Chondrocyte (in vitro differentiated cells): ENCODE data around the gene TMEFF2. TPM values are rescaled to one million over a fixed set of nuclear protein-coding genes. Genes with fewer than 3 reads are reported as not detected.

Experiments used
- DNase-seq: peaks from one replicate; pipeline ENCODE4 v3.0.0; 2021; ENCODE audit warnings: mixed read lengths, low spot score
- H3K27ac Mint-ChIP-seq: one replicate; pipeline ENCODE4 v1.8.0; 2021; ENCODE audit warnings: mild to moderate bottlenecking, moderate library complexity, mixed read lengths; ENCODE audit not compliant: unreplicated experiment
- H3K27me3 Mint-ChIP-seq: 2 replicates; pipeline ENCODE4 v1.8.0; 2021; ENCODE audit warnings: low read depth, mixed read lengths
- H3K36me3 Mint-ChIP-seq: 2 replicates; pipeline ENCODE4 v1.8.0; 2021; ENCODE audit warnings: low read depth, mixed read lengths
- H3K4me1 Mint-ChIP-seq: 2 replicates; pipeline ENCODE4 v1.8.0; 2021; ENCODE audit warnings: low read depth, mild to moderate bottlenecking, mixed read lengths
- H3K4me3 Mint-ChIP-seq: one replicate; pipeline ENCODE4 v1.8.0; 2021; ENCODE audit warnings: mild to moderate bottlenecking, moderate library complexity, mixed read lengths; ENCODE audit not compliant: unreplicated experiment
- H3K9me3 Mint-ChIP-seq: 2 replicates; pipeline ENCODE4 v1.8.0; 2021; ENCODE audit warnings: low read depth, mixed read lengths
- CTCF ChIP-seq: fragments of 200-600 bp; sonication (generic); IDR thresholded peaks from 2 replicates; pipeline ENCODE4 v1.5.0; 2021; ENCODE audit warnings: antibody characterized with exemption, mild to moderate bottlenecking, moderate library complexity
- total RNA-seq: library from RNA; stranded (reverse); gene quantifications from 3 replicates; pipeline ENCODE4 v1.2.1, GENCODE V29; 2021

Gene TMEFF2
- total RNA-seq, 1 donor from 2014 or later, result 1.5 TPM

DNA sequence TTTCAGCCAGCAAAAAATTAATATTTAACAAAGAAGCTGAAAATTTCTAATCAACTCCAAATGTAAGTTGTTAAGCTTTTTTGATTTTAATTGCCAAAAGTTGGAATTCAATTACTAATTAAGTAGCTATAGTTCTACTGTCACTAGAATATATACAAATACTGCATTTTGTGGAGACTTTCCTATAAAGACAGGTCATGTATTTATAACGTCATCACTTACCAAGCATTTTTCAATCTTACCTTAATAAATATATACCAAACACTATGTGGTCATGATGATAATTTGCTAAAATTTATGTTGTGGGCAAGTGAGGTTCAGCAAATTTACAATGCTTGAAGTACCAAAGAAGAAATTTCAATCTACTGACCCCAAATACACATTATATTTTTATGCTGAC lies 24.2 kb upstream of the TMEFF2 start:
- no peak for DNase-seq
- Mint-ChIP-seq H3K27ac (no peak overlapping the region), H3K4me1 (no peaks in the 10 kb centered on the region), H3K27me3 (no peaks in the 10 kb centered on the region), H3K36me3 (no peaks in the 10 kb centered on the region), H3K9me3 (no peaks in the 10 kb centered on the region), H3K4me3 (no peak overlapping the region)
- no peak for TF ChIP-seq CTCF

GRCh38 chr2:192218377-192218776 lies 23.6 kb upstream of the TMEFF2 start:
- no peak for TF ChIP-seq CTCF
- no peaks in the 10 kb centered on the region for H3K36me3 Mint-ChIP-seq
- H3K27ac Mint-ChIP-seq, result no peak overlapping the region
- no peak overlapping the region for H3K4me3 Mint-ChIP-seq
- H3K9me3 Mint-ChIP-seq, result no peaks in the 10 kb centered on the region
- no peaks in the 10 kb centered on the region for H3K27me3 Mint-ChIP-seq
- H3K4me1 Mint-ChIP-seq, result no peaks in the 10 kb centered on the region
- DNase-seq, result no peak

DNA sequence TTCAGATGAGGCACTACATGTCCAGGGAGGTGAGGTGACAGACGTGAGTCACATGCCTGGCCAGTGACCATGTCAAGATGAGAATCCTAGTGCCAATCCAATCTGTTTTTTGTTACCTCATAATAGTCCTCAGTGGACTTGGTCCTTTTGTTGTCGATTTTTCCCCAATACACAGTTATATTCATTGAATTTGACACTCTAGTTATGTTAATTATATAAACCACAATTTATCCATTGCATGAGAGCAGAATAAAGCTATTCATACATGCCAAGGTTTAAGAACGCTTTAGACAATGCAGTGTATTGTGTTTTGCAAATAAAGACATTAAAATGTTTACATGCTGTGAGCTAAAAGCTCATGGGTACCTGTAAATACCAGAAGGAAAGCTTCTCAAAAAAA lies 21.6 kb upstream of the TMEFF2 start:
- Mint-ChIP-seq H3K9me3 (peaks cover 5% of the 10 kb centered on the region), H3K4me3 (no peak overlapping the region), H3K27me3 (no peaks in the 10 kb centered on the region), H3K4me1 (no peaks in the 10 kb centered on the region), H3K36me3 (no peaks in the 10 kb centered on the region), H3K27ac (no peak overlapping the region)
- no peak for DNase-seq
- TF ChIP-seq CTCF, result no peak

GRCh38 chr2:192215096-192215877 lies 20.6 kb upstream of the TMEFF2 start:
- no peak overlapping the region for H3K4me3 Mint-ChIP-seq
- no peak for TF ChIP-seq CTCF
- H3K36me3 Mint-ChIP-seq, result no peaks in the 10 kb centered on the region
- no peak for DNase-seq
- H3K9me3 Mint-ChIP-seq, result peaks cover 9% of the 10 kb centered on the region
- H3K27me3 Mint-ChIP-seq, result no peaks in the 10 kb centered on the region
- no peak overlapping the region for H3K27ac Mint-ChIP-seq
- no peaks in the 10 kb centered on the region for H3K4me1 Mint-ChIP-seq

GRCh38 chr2:192208848-192209247 lies 14.1 kb upstream of the TMEFF2 start:
- no peak for DNase-seq
- no peaks in the 10 kb centered on the region for H3K4me1 Mint-ChIP-seq
- TF ChIP-seq CTCF, result no peak
- H3K27ac Mint-ChIP-seq, result no peak overlapping the region
- H3K9me3 Mint-ChIP-seq, result peaks cover 9% of the 10 kb centered on the region
- no peak overlapping the region for H3K4me3 Mint-ChIP-seq
- no peaks in the 10 kb centered on the region for H3K27me3 Mint-ChIP-seq
- no peaks in the 10 kb centered on the region for H3K36me3 Mint-ChIP-seq
